WI38 (cell line): Measurements from ENCODE around the gene THEM4.

Experiments
- H3K4me3 ChIP-seq: 2 replicates; pipeline ENCODE4 v1.5.1; 2011; ENCODE audit warnings: low read depth, mild to moderate bottlenecking, control low read depth, low read length
- TF ChIP-seq, protein P1 (sequence below): IDR thresholded peaks from 2 replicates; pipeline ENCODE4 v1.5.1; 2012; ENCODE audit warnings: low read depth, mild to moderate bottlenecking, control low read depth, low read length

Gene THEM4

GRCh38 chr1:151838222-151839081 is 70.9 kb downstream of the THEM4 start:
- TF ChIP-seq, protein P1, sequence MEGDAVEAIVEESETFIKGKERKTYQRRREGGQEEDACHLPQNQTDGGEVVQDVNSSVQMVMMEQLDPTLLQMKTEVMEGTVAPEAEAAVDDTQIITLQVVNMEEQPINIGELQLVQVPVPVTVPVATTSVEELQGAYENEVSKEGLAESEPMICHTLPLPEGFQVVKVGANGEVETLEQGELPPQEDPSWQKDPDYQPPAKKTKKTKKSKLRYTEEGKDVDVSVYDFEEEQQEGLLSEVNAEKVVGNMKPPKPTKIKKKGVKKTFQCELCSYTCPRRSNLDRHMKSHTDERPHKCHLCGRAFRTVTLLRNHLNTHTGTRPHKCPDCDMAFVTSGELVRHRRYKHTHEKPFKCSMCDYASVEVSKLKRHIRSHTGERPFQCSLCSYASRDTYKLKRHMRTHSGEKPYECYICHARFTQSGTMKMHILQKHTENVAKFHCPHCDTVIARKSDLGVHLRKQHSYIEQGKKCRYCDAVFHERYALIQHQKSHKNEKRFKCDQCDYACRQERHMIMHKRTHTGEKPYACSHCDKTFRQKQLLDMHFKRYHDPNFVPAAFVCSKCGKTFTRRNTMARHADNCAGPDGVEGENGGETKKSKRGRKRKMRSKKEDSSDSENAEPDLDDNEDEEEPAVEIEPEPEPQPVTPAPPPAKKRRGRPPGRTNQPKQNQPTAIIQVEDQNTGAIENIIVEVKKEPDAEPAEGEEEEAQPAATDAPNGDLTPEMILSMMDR = no peak

DNA sequence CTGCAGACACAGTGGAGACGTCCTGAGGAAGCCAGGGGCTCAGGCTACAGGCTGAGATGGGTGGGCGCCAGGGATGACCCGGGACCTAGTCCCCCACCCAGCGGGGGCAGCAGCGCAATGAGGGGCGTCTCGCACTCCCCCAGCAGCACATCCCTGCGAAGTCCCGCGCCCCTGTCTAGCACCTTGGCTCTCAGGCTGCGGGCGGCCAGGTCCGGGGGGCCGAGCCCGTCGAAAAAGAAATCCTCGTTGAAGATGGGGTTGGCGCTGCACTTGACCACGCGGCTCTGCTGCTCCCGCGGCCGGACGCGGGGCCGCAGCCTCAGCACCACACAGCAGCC is 71.5 kb downstream of the THEM4 start:
- no peak overlapping the region for H3K4me3 ChIP-seq
- TF ChIP-seq, protein P1 = no peak

More at GRCh38 chr1:151838222-151839081, 70.9 kb downstream of the THEM4 start:
- no peak overlapping the region for H3K4me3 ChIP-seq

GRCh38 chr1:151837197-151837596 is 72.1 kb downstream of the THEM4 start:
- TF ChIP-seq, protein P1 = no peak
- H3K4me3 ChIP-seq = no peak overlapping the region

DNA sequence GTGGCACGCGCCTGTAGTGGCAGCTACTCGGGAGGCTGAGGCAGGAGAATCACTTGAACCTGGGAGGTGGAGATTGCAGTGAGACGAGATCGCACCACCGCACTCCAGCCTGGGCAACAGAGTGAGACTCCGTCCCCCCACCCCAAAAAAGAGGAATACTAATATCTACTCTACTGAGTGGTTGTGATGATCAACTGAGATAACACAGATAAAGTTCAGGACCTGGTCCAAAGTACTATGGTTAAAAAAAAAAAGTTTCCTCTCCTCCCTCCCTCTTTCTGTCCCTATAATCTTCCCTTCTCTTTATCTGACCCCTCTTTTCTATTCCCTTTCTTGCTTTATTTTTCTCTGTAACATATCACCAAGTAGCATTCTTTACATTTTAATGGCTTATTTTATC is 73.7 kb downstream of the THEM4 start:
- H3K4me3 ChIP-seq = no peak overlapping the region
- TF ChIP-seq, protein P1 = no peak

DNA sequence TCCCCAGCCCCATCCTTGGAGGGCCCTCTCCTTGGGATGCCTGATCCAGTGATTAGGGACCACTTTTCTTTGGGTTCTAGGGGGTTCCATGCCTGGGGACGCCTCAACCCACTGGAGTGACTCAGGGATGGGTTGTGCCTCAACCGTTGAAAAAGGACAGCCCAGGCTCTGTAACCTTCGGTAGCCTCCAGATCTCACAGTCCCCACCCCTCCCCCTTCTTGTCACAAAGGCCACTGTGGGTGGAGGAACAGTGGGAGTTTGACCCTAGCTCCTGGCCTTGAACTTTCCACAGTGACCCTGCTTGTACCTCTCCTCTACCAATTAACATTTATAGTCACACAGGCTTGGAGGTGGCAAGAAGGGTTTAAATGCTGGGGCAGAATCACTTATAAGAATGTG is 75.1 kb downstream of the THEM4 start:
- TF ChIP-seq, protein P1 = no peak
- H3K4me3 ChIP-seq = no peak overlapping the region

- no peak overlapping the region for H3K4me3 ChIP-seq
- TF ChIP-seq, protein P1 = no peak
Observed at GRCh38 chr1:151833172-151833900, 76.0 kb downstream of the THEM4 start.

- no peak overlapping the region for H3K4me3 ChIP-seq
- TF ChIP-seq, protein P1 = no peak
Observed at GRCh38 chr1:151832318-151832980, 76.9 kb downstream of the THEM4 start.
